Fibroblast of lung (primary cell): ENCODE data around the gene MCF2L. TPM values are rescaled to one million over a fixed set of nuclear protein-coding genes. Genes with fewer than 3 reads are reported as not detected.

Experiments used
- DNase-seq, 2 donors: peaks; one replicate each; pipeline versions ENCODE4 v3.0.0 to v3.0.0-alpha.2; 2010; ENCODE audit warnings: low read depth in 2 of 2
- H2AFZ ChIP-seq: 2 replicates; pipeline ENCODE4 v1.5.1; 2012; ENCODE audit warnings: low read length, control low read depth, inconsistent platforms
- H3K27ac ChIP-seq: 2 replicates; pipeline ENCODE4 v1.5.1; 2011; ENCODE audit warnings: low read length, control low read depth; ENCODE audit not compliant: insufficient read depth
- H3K27me3 ChIP-seq: 2 replicates; pipeline ENCODE4 v1.5.1; 2011; ENCODE audit warnings: mild to moderate bottlenecking, low read length; ENCODE audit not compliant: control insufficient read depth, insufficient read depth
- H3K36me3 ChIP-seq: 2 replicates; pipeline ENCODE4 v1.5.1; 2011; ENCODE audit warnings: low read length; ENCODE audit not compliant: control insufficient read depth, insufficient read depth
- H3K4me1 ChIP-seq: 2 replicates; pipeline ENCODE4 v1.5.1; 2011; ENCODE audit warnings: low read length; ENCODE audit not compliant: control insufficient read depth, insufficient read depth; ENCODE audit errors: extremely low read depth
- H3K4me2 ChIP-seq: 2 replicates; pipeline ENCODE4 v1.5.1; 2011; ENCODE audit warnings: low read length, control low read depth; ENCODE audit not compliant: insufficient read depth; ENCODE audit errors: extremely low read depth
- H3K4me3 ChIP-seq, 4 experiments: fragments of 200-600 bp in 1 of 4; sonication (generic) in 1 of 4; replicated peaks in 1 of 4; 2 replicates each; pipeline ENCODE4 v1.5.1; 2011 to 2016; ENCODE audit warnings: low read length in 4 of 4, low read depth in 3 of 4, mild to moderate bottlenecking in 3 of 4, control low read depth in 2 of 4, inconsistent platforms in 1 of 4, mixed read lengths in 1 of 4; ENCODE audit not compliant: insufficient read depth in 1 of 4; ENCODE audit errors: control extremely low read depth in 1 of 4
- H3K79me2 ChIP-seq: 2 replicates; pipeline ENCODE4 v1.5.1; 2012; ENCODE audit warnings: mild to moderate bottlenecking, low read length, inconsistent platforms; ENCODE audit not compliant: control insufficient read depth, insufficient read depth
- H3K9ac ChIP-seq: 2 replicates; pipeline ENCODE4 v1.5.1; 2011; ENCODE audit warnings: mild to moderate bottlenecking, low read length, control low read depth; ENCODE audit not compliant: insufficient read depth
- H3K9me3 ChIP-seq: 2 replicates; pipeline ENCODE4 v1.5.1; 2012; ENCODE audit warnings: low read depth, low read length; ENCODE audit not compliant: control insufficient read depth, insufficient read depth
- H4K20me1 ChIP-seq: 2 replicates; pipeline ENCODE4 v1.5.1; 2011; ENCODE audit warnings: low read length; ENCODE audit not compliant: control insufficient read depth, insufficient read depth; ENCODE audit errors: extremely low read depth
- CTCF ChIP-seq, 2 donors: IDR thresholded peaks in 1 of 2; conservative IDR thresholded peaks in 1 of 2; 1 replicate in 1 of 2; 2 replicates in 1 of 2; pipeline ENCODE4 v1.5.1; 2011 to 2012; ENCODE audit warnings: low read length in 2 of 2, control low read depth in 1 of 2, inconsistent platforms in 1 of 2, low read depth in 1 of 2, mild to moderate bottlenecking in 1 of 2
- EZH2 ChIP-seq: IDR thresholded peaks from 2 replicates; pipeline ENCODE4 v1.5.1; 2012; ENCODE audit warnings: low read length, control low read depth, mild to moderate bottlenecking; ENCODE audit errors: missing control alignments
- polyA plus RNA-seq, 2 donors: library from polyadenylated mRNA; depleted of rRNA in 1 of 2; stranded (reverse) in 1 of 2; unstranded in 1 of 2; fragments of >200 nt; gene quantifications; 2 replicates each; pipeline ENCODE4 v1.2.1, GENCODE V29; 2011 to 2012; ENCODE audit warnings: missing spikeins in 1 of 2
- total RNA-seq: library from RNA; depleted of rRNA; stranded (reverse); fragments of >200 nt; gene quantifications from 2 replicates; pipeline ENCODE4 v1.2.1, GENCODE V29; 2014

The MCF2L gene
- total and polyA plus RNA-seq, 2 donors (not counting 1 experiment from before 2014, with no cell fraction given), result 0.18 to 3.3 TPM

- Histone ChIP-seq H3K27ac (no peak overlapping the region), H3K9me3 (no peaks in the 10 kb centered on the region), H3K36me3 (no peaks in the 10 kb centered on the region), H3K4me1 (no peaks in the 10 kb centered on the region), H3K9ac (no peak overlapping the region), H3K4me3 (no peak overlapping the region), H2AFZ (no peak overlapping the region), H3K79me2 (no peaks in the 10 kb centered on the region), H3K4me2 (no peak overlapping the region), H3K27me3 (no peaks in the 10 kb centered on the region), H4K20me1 (no peaks in the 10 kb centered on the region)
- DNase-seq, result no peak
- TF ChIP-seq EZH2, result no peak
- no peak for TF ChIP-seq CTCF (conservative IDR thresholded peaks at IDR 0.05 in 1 of 2, IDR thresholded peaks at IDR 0.05 in 1 of 2; ENCODE audit: low read depth in 1 of 2, low read length in 2 of 2)
Observed at GRCh38 chr13:113031465-113031864, 62.5 kb downstream of the MCF2L start.

GRCh38 chr13:113032291-113032690 is 63.3 kb downstream of the MCF2L start:
- Histone ChIP-seq H3K4me2 (no peak overlapping the region), H3K27ac (no peak overlapping the region)

GRCh38 chr13:113033054-113033850 is 64.2 kb downstream of the MCF2L start:
- Histone ChIP-seq H3K4me2 (no peak overlapping the region), H2AFZ (no peak overlapping the region), H3K79me2 (no peaks in the 10 kb centered on the region), H3K4me1 (no peaks in the 10 kb centered on the region), H3K27me3 (no peaks in the 10 kb centered on the region), H4K20me1 (no peaks in the 10 kb centered on the region), H3K27ac (no peak overlapping the region), H3K4me3 (no peak overlapping the region), H3K9me3 (no peaks in the 10 kb centered on the region), H3K36me3 (no peaks in the 10 kb centered on the region), H3K9ac (no peak overlapping the region)
- no peak for DNase-seq
- no peak for TF ChIP-seq CTCF (conservative IDR thresholded peaks at IDR 0.05 in 1 of 2, IDR thresholded peaks at IDR 0.05 in 1 of 2; ENCODE audit: low read depth in 1 of 2, low read length in 2 of 2)
- TF ChIP-seq EZH2, result no peak

More at GRCh38 chr13:113032291-113032690, 63.3 kb downstream of the MCF2L start:
- Histone ChIP-seq H3K4me3 (no peak overlapping the region), H3K79me2 (no peaks in the 10 kb centered on the region), H3K9me3 (no peaks in the 10 kb centered on the region), H3K4me1 (no peaks in the 10 kb centered on the region), H3K27me3 (no peaks in the 10 kb centered on the region), H3K9ac (no peak overlapping the region), H3K36me3 (no peaks in the 10 kb centered on the region), H2AFZ (no peak overlapping the region), H4K20me1 (no peaks in the 10 kb centered on the region)
- DNase-seq, result no peak
- no peak for TF ChIP-seq EZH2
- TF ChIP-seq CTCF (conservative IDR thresholded peaks at IDR 0.05 in 1 of 2, IDR thresholded peaks at IDR 0.05 in 1 of 2; ENCODE audit: low read depth in 1 of 2, low read length in 2 of 2), result no peak
